Measurements from ENCODE around the gene FBXL7. TPM values are rescaled to one million over a fixed set of nuclear protein-coding genes. Genes with fewer than 3 reads are reported as not detected.

The FBXL7 gene
- total RNA-seq, 1 experiment from 2014 or later, result not detected

DNA sequence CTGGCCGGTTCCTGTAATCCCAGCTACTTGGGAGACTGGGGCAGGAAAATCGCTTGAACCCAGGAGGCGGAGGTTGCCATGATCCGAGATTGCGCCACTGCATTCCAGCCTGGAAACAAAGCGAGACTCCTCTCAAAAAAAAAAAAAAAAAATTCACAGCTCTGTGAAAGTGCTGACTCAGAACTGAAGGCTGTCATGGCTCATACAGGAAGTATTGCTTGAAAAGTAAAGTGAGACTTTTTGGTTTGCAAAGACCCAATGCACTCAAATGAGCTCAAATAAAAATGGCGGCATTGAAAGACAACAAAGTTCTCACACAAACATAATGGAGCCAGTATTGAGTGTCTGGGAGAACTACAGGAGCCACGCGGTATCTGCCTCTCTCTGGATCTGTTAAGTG lies 202.1 kb downstream of the FBXL7 start:
- ATAC-seq, result no peak

DNA sequence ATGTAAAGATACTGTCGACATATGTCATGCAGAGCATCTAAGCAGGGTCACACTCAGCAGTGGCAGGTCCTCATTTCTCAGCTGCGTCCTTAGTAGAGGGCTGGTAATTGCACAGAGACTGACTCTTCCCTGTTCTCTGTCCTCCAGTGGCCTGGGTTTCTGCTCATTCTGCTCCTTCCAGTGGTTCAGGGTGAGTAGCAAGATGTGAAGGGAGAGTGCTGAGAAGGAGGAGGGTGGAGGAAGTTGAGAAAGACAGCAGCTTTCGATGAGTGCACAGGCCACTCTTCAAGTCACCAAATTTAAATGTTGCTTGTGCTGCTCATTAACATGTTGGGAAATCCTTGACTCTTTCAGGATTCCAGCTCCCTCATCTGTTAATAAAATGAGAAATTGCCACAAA lies 203.9 kb downstream of the FBXL7 start:
- no peaks in the 10 kb centered on the region for H3K4me1 ChIP-seq (ENCODE audit: control insufficient read depth, insufficient read depth, low read length)
- H3K9me3 ChIP-seq (ENCODE audit: control insufficient read depth, insufficient read depth, low read depth, low read length), result no peaks in the 10 kb centered on the region
- H3K27ac ChIP-seq (ENCODE audit: low read length), result no peak overlapping the region
- in situ Hi-C loops (cut with HindIII; ENCODE audit: low pct_unique_long_range_greater_than_20kb, low sequenced_read_pairs), result no loop called here
- DNase-seq (ENCODE audit: low read depth, low spot score) (no peak), ATAC-seq (no peak)
- no peaks in the 10 kb centered on the region for H3K36me3 ChIP-seq (ENCODE audit: control insufficient read depth, insufficient read depth, low read length)
- no peak overlapping the region for H3K4me3 ChIP-seq (ENCODE audit: low read depth in 2 of 2, low read length in 2 of 2)
- POLR2A ChIA-PET, result no interaction called here
- no peaks in the 10 kb centered on the region for H3K27me3 ChIP-seq (ENCODE audit: control insufficient read depth, insufficient read depth, low read length)
- CTCF ChIA-PET, result no interaction called here
- TF ChIP-seq SIN3A (IDR thresholded peaks at IDR 0.05; ENCODE audit: borderline replicate concordance, insufficient read depth, low read depth, low read length) (no peak), POLR2AphosphoS5 (IDR thresholded peaks at IDR 0.05; ENCODE audit: low read depth, low read length) (no peak), TCF7L2 (IDR thresholded peaks at IDR 0.05; ENCODE audit: low read depth, low read length) (no peak)
- TF ChIP-seq, protein P1, sequence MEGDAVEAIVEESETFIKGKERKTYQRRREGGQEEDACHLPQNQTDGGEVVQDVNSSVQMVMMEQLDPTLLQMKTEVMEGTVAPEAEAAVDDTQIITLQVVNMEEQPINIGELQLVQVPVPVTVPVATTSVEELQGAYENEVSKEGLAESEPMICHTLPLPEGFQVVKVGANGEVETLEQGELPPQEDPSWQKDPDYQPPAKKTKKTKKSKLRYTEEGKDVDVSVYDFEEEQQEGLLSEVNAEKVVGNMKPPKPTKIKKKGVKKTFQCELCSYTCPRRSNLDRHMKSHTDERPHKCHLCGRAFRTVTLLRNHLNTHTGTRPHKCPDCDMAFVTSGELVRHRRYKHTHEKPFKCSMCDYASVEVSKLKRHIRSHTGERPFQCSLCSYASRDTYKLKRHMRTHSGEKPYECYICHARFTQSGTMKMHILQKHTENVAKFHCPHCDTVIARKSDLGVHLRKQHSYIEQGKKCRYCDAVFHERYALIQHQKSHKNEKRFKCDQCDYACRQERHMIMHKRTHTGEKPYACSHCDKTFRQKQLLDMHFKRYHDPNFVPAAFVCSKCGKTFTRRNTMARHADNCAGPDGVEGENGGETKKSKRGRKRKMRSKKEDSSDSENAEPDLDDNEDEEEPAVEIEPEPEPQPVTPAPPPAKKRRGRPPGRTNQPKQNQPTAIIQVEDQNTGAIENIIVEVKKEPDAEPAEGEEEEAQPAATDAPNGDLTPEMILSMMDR (IDR thresholded peaks at IDR 0.05), result no peak
- TF ChIP-seq, protein P2, sequence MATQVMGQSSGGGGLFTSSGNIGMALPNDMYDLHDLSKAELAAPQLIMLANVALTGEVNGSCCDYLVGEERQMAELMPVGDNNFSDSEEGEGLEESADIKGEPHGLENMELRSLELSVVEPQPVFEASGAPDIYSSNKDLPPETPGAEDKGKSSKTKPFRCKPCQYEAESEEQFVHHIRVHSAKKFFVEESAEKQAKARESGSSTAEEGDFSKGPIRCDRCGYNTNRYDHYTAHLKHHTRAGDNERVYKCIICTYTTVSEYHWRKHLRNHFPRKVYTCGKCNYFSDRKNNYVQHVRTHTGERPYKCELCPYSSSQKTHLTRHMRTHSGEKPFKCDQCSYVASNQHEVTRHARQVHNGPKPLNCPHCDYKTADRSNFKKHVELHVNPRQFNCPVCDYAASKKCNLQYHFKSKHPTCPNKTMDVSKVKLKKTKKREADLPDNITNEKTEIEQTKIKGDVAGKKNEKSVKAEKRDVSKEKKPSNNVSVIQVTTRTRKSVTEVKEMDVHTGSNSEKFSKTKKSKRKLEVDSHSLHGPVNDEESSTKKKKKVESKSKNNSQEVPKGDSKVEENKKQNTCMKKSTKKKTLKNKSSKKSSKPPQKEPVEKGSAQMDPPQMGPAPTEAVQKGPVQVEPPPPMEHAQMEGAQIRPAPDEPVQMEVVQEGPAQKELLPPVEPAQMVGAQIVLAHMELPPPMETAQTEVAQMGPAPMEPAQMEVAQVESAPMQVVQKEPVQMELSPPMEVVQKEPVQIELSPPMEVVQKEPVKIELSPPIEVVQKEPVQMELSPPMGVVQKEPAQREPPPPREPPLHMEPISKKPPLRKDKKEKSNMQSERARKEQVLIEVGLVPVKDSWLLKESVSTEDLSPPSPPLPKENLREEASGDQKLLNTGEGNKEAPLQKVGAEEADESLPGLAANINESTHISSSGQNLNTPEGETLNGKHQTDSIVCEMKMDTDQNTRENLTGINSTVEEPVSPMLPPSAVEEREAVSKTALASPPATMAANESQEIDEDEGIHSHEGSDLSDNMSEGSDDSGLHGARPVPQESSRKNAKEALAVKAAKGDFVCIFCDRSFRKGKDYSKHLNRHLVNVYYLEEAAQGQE (IDR thresholded peaks at IDR 0.05; ENCODE audit: insufficient read depth in 1 of 2, low read depth in 2 of 2, low read length in 1 of 2), result no peak
- intact Hi-C loops (cut with micrococcal nuclease; ENCODE audit: unreplicated experiment), result no loop called here
- no TSS peak for BruUV-seq (replicated peaks)

More for the DNA sequence above, 202.1 kb downstream of the FBXL7 start:
- in situ Hi-C loops (cut with HindIII; ENCODE audit: low pct_unique_long_range_greater_than_20kb, low sequenced_read_pairs), result no loop called here
- TF ChIP-seq TCF7L2 (IDR thresholded peaks at IDR 0.05; ENCODE audit: low read depth, low read length) (no peak), SIN3A (IDR thresholded peaks at IDR 0.05; ENCODE audit: borderline replicate concordance, insufficient read depth, low read depth, low read length) (no peak)
- TF ChIP-seq, protein P1 (IDR thresholded peaks at IDR 0.05), result no peak
- Histone ChIP-seq H3K36me3 (ENCODE audit: control insufficient read depth, insufficient read depth, low read length) (no peaks in the 10 kb centered on the region), H3K4me3 (ENCODE audit: low read depth in 2 of 2, low read length in 2 of 2) (no peak overlapping the region), H3K27ac (ENCODE audit: low read length) (no peak overlapping the region), H3K4me1 (ENCODE audit: control insufficient read depth, insufficient read depth, low read length) (no peaks in the 10 kb centered on the region), H3K9me3 (ENCODE audit: control insufficient read depth, insufficient read depth, low read depth, low read length) (no peaks in the 10 kb centered on the region), H3K27me3 (ENCODE audit: control insufficient read depth, insufficient read depth, low read length) (no peaks in the 10 kb centered on the region)
- intact Hi-C loops (cut with micrococcal nuclease; ENCODE audit: unreplicated experiment), result no loop called here
- CTCF ChIA-PET, result no interaction called here
- DNase-seq (ENCODE audit: low read depth, low spot score), result no peak
- BruUV-seq (replicated peaks), result no TSS peak
- POLR2A ChIA-PET, result no interaction called here

Measured in Panc1 (cell line).